AML-193 (cell line): ENCODE results near the gene EYA3.
A peak's percentile ranks its signal among the peaks of the same experiment; 100 is the strongest.
"Not testable (repeated sequence)": the region's sequence is repeated elsewhere in the genome, so short reads cannot be mapped to it uniquely, and the experiment has no call there.

ENCODE experiments used
- DNase-seq, 2 experiments: peaks; one replicate each; lab custom pipeline; 2025; lab: John Stamatoyannopoulos, UW

EYA3 gene

DNA sequence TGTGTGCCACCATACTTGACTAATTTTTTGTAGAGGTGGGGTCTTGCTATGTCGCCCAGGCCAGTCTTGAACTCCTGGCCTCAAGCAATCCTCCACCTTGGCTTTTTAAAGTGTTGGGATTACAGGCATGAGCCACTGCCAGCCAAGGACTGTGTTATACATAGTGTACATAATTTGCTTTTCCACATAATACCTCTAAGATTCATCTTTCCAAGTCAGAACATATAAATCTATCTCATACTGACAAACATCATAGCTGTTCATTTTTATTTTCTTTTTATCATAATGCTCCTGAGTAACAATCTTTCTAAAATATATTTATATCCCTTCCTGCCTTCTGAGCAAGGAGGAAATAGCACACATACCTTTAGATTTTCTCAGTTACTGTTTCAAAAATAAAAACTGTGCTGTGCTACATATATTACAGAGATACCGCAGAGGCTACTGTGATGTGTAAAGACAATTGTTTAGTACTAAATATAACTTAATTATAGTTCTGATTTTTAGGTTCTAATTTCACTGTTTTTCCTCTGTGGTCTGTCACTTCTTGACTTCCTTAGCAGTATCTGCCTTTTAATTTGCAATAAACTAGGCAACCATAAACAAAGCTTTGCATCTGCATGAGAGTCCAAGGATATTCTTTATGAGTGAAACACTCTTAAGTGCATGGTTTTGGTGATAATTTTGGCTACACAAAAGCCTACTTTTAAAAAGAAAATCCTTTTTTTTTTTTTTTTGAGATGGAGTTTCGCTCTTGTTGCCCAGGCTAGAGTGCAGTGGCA lies 59.3 kb downstream of the EYA3 start:
- DNase-seq, result no peak

DNA sequence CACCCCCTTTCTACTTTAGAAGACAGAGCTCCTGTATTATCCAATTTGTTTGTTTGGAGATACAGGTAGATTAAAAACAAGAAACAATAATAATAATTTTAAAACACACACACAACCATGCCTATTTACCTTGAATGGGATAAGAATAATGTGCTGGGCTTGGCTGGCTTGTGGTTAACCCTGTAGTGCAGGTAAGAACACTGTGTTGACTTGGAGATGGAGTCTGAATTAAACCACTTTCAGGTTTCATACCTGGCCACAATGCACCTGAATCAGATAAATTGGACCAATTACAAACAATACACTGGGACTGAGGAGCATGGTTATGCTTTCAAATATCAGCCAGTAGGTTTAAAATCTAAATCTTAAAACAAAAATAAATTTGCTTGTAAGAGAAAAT lies 60.8 kb downstream of the EYA3 start:
- no peak for DNase-seq

DNA sequence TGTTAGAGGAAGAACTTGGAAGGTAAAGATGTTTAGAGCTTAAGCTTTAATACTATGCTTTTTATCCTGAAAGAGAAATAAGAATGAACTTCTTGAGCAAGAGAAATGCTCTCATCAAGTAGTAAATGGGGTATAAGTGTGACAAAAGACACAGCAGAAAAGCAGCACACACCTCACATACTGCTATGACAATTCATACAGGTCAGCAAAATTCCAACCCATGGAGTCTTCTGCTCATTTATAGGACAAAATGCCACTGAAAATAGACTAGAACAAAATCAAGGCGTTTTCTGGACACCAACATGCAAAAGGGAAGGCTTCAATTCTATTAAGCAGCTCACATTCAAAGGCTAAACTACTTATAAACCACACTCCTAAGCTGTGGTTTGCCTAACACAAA lies 61.2 kb downstream of the EYA3 start:
- DNase-seq, result no peak

DNA sequence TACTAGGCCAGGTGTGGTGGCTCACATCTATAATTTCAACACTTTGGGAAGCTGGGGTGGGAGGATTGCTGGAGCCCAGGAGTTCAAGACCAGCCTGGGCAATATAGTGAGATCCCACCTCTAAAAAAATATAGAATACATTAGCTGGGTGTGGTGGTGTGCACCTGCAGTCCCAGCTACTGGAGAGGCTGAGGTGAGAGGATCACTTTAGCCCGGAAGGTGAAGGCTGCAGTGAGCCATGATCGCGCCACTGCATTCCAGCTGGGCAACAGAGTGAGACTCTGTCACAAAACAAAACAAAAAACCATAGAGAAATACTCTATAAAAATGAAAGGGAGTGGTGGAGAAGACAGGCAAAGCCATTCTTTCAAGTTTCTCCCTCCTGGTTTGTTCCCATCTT lies 62.1 kb downstream of the EYA3 start:
- DNase-seq, result no peak

DNA sequence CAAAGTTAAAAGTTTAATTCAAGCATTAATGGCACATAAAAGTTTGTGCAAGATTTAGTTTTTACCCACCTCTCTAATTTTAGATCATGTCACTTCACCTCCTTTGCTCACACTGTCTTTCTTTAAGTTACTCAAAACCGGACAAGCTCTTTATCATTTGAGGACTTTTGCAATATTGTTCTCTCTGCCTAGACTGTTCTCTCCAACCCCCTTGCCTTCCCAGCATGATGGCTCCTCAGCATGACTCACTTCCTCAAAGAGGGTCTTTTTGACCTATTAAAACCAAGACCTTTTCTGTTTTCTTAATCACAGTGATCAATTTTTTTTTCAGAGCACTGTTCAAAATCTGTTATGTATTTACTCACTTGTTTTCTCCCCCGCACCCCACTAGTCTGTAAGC lies 67.3 kb downstream of the EYA3 start:
- no peak for DNase-seq

DNA sequence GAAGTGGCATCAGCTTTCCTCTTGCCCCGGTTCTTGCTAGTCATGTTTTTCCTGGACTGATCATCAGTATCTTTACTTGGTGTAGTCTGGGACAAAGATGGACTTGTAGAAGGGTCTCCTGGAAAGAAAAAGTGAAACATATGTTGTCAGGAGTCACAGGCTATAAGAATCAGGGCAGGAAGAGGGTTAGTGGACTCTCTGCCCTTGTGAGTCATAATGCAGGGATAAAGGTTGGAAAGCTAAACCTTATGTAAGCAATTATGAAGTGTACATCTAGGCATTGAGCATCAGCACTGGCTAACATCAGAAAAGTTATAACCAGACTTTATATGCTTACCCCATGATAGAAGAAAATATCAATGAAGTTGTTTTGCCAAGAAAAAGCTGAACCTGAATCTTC lies 77.4 kb downstream of the EYA3 start:
- DNase-seq, result no peak

DNA sequence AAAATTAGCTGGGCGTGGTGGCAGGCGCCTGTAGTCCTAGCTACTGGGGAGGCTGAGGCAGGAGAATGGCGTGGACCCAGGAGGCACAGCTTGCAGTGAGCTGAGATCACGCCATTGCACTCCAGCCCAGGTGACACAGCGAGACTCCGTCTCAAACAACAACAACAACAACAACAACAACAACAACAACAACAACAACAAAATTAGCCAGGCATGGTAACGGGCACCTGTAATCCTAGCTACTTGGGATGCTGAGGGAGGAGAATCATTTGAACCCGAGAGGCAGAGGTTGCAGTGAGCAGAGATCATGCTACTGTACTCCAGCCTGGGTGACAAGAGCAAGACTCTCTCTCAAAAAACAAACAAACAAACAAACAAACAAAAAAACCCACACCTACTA lies 85.3 kb downstream of the EYA3 start:
- not testable (repeated sequence) for DNase-seq

DNA sequence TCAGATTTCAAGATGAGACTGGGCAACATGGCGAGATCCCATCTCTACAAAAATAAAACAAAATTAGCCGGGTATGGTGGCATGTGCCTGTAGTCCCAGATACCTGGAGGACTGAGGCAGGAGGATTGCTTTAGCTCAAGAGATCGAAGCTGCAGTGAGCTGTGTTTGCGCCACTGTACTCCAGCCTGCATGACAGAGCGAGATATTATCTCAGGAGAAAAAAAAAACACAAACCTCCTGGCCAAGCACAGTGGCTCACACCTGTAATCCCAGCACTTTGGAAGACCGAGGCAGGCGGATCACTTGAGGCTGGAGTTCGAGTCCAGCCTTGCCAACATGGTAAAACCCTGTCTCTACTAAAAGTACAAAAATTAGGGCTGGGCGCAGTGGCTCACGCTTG lies 85.8 kb downstream of the EYA3 start:
- no peak for DNase-seq

DNA sequence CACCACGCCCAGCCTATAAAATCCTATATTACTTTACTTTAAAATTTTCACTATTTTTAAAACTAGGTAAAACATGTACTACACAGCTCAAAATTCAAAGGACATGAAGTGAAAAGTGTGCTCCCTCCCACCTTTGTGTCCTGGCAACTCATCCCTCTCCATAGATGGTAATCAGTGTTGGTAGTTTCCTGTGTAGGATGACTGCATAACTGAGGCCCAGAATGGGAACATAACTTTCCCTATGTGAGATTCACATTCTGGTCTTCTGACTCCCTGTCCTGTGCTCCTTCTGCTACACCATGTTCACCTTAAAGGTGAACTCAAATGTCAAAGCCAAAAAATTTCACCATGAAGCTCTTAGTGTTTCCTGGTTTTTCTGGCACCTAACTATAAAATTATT lies 89.4 kb downstream of the EYA3 start:
- no peak for DNase-seq

DNA sequence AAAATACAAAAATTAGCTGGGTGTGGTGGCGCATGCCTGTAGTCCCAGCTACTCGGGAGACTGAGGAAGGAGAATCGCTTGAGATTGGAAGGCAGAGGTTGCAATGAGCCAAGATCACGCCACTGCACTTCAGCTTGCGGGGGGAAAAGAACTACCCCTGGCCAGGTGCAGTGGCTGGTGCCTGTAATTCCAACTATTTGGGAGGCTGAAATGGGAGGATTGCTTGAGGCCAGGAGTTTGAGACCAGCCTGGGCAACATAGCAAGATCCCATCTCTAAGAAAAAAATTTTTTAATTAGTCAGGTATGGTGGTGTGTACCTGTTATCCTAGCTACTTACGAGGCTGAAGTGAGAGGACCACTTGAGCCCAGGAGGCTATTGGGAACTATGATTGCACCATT lies 93.9 kb downstream of the EYA3 start:
- not testable (repeated sequence) for DNase-seq

DNA sequence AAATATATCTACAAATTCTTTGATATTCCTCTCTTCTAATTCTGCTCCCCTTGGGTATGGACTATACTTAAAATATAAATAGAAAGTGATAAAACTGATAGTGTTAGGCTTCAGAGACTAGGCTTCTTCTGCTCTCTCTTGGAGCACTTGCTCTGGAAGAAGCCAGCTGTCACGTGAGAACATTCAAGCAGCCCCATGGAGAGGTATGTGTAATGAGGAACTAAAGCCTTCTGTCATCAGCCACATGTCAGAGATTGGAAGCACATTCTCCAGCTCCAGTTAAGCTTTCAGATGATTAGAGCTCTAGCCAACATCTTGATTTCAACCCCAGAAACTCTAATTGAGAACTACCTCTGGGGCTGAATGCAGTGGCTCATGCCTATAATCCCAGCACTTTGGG lies 94.3 kb downstream of the EYA3 start:
- DNase-seq, result no peak

DNA sequence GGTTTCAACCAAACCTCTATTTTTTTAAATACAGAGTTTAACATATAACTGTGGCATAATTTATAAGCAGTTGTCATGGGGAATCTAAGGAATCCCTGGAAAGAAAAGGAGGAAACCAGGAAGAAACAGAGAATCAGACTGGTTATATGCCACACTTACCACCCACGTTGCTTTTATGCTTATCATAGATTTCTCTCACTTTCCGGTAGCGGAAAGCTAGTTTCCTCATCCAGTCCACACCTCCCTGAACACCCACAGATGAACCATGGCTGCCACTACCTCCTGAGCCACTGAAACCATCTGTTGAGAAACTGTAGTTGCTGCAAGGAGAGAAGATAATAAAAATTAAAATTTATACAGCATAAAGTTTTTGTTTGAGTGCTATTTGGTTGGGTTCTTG lies 95.2 kb downstream of the EYA3 start:
- no peak for DNase-seq

DNA sequence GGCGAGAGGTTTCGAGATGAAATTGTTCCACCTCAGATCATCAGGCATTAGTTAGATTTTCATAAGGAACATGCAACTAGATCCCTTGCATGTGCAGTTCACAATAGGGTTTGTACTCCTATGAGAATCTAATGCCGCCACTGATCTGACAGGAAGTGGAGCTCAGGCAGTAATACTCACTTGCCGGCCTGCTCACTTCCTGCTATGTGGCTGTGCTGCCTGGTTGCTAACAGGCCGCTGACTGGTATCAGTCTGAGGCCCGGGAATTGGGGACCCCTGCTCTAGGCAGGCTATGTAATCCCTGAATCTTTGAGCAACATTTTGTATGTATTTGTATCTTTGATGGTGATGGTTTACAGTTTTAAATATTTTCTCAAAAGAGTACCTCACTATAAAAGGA lies 96.1 kb downstream of the EYA3 start:
- no peak for DNase-seq

DNA sequence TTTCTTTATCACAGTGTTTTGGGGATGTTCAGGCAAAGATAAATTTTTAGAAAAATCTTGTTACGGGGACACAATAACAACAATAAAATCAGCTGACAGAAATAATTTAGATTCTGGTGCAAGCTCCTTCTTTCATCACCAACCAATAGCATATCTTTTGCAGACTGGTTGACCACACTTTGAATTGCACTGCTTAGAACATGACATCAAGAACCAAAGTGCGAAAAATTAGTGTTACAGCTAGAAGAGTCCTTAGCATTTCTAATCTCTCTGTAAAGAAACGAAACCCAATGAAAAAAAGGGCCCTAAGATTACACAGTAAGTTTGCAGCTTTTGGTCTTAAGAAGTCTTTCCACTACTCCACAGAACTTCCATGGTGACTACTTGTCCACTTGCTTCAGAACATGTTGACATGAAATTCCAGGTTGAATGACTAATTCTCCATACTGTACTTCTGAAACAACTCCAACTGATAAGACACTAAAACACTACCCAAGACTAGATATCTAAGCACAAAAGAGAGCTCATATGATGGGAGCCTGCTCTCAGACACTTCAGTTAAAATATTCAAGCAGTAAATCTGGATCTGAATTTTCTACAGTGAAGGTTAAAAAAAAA lies 97.4 kb downstream of the EYA3 start:
- DNase-seq, result no peak

DNA sequence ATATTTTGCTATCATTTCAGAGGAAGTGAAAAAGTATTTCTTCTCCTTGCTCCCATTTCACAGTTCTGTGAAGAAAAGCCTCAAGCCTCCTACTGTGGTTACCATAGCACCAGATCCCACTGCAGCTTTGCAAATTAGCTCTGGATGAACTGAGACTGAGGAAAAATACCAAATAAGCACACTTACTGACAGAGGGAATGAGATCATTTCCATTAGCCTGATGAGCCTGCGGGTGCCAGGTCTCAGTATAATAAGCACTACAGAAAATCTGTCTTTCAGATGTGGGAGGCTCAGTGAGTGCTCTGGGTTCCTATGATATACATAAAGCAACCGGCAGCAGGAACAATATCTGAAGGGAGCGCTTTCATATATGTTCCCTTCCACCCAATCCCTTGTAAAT lies 107.3 kb downstream of the EYA3 start:
- DNase-seq, result no peak

DNA sequence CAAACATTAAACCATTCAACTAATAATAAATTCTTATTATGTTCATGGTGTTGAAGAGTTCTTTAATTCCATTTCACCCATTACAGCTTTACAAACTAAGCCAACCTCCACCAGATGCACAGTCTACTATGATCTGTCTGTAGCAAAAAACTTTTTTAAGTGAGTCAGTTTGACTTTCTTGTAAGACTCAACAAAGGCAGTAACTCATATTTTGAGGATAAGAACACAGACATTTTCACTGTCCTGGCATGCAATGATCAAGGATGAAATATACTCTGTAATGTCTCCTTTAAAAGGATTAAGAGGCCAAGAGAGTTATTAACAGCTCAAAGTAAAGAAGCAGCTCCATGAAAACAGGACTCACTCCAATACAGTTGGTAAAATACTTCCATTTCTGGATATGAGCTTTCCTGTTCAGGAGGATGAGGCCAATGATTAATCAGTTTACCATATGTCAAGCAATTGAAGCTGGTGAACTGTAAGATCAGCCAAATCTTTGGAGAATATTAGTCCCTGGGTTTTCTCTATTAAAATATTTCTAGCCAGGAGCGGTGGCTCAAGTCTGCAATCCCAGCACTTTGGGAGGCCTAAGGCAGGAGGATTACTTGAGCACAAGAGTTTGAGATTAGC lies 108.1 kb downstream of the EYA3 start:
- DNase-seq, result no peak

DNA sequence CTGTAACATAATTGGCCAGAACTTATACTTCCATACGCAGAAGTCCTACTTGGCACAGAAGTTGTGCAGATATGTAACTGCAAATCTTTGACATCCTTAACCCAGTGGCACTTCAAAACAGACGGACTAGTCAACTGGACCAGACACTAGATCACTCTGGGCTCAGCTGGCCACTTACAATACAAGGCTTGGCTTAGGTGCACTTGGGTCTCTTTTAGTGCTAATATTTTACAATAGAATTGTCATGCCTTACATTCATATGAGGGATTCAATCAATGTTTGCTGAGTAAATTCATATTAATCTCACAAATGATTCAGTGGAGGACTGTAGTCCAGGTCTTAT lies 108.6 kb downstream of the EYA3 start:
- no peak for DNase-seq

DNA sequence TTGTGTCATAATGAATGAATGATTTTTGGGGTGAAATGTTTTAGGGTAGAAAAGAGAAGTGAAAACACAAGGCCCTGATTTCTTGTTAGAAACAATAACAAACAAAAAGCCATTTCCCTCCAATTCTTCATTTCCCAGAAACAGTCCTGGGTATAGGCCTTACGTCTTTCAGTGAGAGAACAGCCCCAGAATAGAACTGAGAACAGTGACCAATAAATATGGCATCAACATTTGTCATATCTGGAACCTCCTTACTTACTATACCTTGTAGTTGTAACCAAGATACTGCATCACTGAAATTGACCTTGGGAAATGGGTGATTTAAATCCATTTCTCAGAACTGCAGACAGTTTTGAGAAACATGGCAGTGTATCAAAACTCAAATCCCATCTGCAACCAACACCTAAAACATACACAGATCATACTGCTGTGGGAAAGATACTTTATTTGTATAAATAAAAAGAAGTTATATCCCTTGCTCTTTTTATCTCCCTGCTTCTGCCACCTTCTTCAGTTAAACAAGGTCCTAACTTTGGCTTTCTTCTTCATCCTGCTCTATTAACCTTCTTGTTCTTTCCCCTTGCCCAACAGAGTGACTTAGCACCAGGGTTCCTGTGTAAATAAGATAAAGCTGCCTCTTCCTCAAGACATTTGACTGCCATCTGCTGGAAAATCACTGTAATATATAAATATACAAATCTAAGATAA lies 109.1 kb downstream of the EYA3 start:
- DNase-seq, result peak; percentile 91 to 92

DNA sequence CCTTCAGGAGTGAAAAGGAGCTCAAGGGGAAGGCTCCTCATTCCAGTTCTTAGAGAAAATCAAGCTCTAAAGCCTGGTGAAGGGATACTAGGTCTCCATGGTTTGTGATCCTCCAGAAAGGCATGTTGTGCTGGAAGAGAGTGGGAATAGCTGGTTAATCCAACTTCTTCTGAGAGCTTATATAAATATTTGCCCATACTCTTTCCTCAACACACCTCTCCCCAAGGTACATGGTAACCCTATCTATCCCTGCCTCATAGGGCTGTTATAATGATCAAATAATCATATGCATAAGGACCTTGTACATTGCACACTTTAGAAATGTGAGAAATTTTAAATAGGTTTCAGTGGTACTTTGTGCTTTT lies 114.0 kb downstream of the EYA3 start:
- no peak for DNase-seq

DNA sequence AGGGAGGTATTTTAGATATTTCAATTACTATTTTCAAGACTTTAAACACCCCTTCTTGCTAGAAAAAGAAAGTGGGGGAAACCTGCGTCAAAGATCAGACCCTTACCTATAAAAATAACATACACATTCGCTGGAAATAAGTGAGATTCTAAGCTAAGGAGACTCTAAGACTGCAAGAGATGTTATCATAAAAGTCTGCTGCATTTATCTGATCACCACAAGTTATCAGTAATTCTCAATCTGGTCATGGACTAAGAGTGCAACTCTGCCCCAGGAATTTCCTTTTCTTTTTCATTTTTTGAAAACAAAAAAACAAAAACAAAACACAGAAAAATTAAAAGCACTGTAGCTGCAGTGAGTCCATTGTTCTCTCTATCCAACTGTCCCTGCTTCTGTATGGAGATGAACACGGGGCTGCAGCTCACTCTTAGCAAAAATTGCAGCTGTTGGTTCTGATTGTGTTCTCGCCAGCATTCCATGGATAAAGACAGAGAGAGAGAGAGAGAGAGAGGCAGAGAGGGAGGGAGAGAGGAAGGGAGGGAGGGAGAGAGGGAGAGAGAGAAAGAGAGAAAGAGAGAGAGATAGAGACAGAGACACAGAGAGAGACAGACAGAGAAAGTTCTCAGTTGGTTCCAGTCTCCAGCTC lies 114.5 kb downstream of the EYA3 start:
- DNase-seq, result no peak

DNA sequence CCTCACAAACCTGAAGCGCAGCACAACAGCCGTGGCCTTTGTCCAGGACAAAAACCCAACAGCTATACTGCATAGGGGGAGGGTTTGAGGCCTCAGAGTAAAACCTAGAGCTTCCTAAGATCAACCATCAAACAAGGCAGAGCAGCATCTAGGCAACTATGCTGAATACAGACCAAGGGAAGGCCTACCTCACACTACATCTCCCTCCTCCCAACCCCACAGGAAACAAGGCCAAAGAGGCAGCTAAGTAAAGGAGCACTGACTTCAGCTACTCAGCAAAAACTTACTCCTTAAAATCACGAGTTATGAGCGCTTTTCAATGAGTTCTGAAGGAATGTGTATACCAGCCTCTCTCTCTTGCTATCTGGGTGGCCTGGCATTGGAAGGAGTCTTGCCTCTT lies 116.3 kb downstream of the EYA3 start:
- DNase-seq, result no peak

DNA sequence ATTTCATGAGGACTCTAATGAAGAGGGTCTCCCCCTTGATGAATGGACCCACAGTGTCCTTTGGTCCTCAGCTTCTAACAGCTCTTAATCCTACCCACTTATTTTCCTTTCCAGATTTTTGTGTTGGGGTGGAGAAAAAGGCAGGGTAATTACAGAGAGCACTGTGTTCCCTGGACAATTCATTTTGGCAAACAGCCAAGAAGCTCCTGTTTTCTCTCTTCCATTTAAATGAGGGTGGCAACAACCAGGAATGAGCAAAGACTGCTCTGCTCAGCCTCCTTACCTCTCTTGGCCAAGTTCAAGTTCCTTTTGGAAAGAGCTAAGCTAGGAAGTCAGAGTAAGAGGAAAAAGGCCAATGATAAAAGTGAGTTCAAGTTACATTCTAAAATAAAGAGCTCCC lies 116.7 kb downstream of the EYA3 start:
- no peak for DNase-seq

DNA sequence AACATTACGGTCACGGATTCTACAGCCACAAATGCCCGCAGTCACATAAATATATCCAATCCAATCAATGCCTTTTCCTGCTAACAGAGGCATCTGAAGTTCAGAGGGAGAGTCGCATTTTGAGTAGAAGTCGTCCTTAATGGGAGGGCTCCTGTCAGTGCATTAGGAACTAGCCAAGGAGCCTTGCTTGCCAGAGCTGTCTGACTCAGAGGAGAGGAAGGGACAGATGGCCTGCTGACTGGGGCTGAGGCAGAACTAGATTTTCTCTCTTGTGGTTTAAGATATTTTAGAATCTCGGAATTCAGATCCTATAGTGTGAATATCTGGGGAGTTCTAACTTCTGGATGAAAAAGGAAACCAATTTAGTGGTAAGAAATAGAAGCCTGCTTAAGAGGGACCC lies 118.0 kb downstream of the EYA3 start:
- no peak for DNase-seq
